Cardiac septum (tissue), 1 donor: ENCODE measurements around the gene ZNF700. TPM values are rescaled to one million over a fixed set of nuclear protein-coding genes. Genes with fewer than 3 reads are reported as not detected.
"Not testable (repeated sequence)": the region's sequence is repeated elsewhere in the genome, so short reads cannot be mapped to it uniquely, and the experiment has no call there.

Experiments
- DNase-seq: peaks from one replicate; pipeline ENCODE4 v3.0.0-alpha.2; 2020; ENCODE audit warnings: low spot score
- intact Hi-C: fragments of 100-400 bp; cut with DNase I; formaldehyde crosslinking; loops from one replicate; pipeline ENCODE4 v1.14.0; 2022
- total RNA-seq: library from RNA; stranded (reverse); fragmentation: NEBNext Ultra II Directional; extraction: Animal tissue kit (Norgen Biotek cat#: 25700); gene quantifications from one replicate; pipeline ENCODE4 v1.2.1, GENCODE V29; 2021
- donor health status: DM: no; HTN: no; CAD: no.

ZNF700 gene
- total RNA-seq, 1 donor from 2014 or later = 5.1 TPM

DNA sequence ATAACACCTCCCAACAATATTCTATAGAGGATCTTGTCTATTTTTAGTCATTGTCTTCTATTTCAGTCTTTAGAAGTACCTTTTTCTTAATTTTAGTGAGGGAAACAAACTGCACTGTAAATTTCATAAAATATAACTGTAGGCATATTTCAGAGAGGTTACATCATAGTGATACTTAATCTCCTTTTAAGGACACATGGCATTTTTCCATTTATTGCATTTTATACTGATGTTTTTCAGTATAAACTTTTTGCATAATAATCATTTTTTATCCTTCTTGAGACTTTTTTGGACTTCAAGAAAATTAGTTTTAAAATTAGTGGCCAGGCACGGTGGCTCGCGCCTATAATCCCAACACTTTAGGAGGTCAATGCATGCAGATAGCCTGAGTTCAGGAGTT is 6.6 kb downstream of the ZNF700 start:
- intact Hi-C loops = no loop called here
- no peak for DNase-seq

DNA sequence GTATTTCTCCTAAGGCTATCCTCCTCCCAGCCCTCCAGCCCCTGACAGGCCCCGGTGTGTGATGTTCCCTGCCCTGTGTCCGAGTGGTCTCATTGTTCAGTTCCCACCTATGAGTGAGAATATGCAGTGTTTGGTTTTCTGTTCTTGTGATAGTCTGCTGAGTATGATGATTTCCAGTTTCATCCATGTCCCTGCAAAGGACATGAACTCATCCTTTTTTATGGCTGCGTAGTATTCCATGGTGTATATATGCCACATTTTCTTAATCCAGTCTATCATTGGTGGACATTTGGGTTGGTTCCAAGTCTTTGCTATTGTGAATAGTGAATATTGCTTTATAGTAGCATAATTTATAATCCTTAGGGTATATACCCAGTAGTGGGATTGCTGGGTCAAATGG is 10.9 kb downstream of the ZNF700 start:
- DNase-seq, intact Hi-C loops: not testable (repeated sequence)

DNA sequence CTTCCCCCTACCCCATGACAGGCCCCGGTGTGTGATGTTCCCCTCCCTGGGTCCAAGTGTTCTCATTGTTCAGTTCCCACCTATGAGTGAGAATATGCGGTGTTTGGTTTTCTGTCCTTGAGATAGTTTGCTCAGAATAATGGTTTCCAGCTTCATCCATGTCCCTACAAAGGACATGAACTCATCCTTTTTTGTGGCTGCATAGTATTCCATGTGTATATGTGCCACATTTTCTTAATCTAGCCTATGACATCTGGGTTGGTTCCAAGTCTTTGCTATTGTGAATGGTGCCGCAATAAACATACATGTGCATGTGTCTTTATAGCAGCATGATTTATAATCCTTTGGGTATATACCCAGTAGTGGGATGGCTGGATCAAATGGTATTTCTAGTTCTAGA is 13.5 kb downstream of the ZNF700 start:
- intact Hi-C loops, DNase-seq: not testable (repeated sequence)

DNA sequence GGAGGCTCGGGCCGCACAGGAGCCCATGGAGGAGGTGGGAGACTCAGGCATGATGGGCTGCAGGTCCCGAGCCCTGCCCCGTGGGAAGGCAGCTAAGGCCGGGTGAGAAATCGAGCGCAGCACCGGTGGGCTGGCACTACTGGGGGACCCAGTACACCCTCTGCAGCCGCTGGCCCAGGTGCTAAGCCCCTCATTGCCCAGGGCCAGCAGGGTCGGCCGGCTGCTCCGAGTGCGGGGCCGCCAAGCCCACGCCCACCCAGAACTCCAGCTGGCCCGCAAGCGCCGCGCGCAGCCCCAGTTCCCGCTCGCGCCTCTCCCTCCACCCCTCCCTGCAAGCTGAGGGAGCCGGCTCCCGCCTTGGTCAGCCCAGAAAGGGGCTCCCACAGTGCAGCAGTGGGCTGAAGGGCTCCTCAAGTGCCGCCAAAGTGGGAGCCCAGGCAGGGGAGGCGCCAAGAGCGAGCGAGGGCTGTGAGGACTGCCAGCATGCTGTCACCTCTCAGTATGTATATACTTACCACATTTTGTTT is 16.5 kb downstream of the ZNF700 start:
- DNase-seq, intact Hi-C loops: not testable (repeated sequence)

DNA sequence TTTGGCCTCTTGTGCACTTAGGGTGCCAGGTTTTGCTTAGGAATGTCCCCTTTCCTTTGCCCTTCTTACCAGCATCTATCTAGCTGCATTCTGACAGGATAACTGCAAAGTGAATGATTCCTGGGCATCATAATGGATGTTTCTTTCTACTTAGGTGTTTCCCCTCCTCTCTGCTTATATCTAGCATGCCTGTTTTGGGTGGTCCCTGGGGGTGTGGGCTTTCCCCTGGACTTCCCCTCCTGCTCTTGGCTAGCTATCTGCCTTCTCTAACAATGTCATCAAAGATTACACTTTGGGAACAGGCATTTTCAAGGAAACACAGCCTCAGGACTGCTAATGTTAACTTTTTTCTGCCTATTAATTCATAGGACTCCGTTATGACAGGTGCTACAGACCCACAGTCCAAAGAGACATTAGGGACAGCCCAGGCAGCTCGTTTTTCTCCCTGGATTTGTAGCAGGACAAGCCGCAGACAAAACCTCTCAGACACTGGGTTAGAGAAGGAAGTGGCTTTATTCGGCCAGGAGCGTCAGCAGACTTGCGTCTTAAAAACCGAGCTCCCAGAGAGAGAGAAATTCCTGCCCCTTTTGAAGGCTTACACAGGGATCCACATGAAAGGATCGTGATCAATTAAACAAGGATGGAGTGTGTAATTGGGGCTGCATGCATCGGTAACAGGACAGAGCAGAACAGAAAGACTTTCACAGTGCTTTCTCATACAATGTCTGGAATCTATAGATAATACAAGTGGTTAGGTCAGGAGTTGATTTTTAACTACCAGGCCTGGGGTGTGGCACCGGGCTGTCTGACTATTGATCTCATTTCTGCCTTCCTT is 17.3 kb downstream of the ZNF700 start:
- DNase-seq = no peak
- intact Hi-C loops = no loop called here

DNA sequence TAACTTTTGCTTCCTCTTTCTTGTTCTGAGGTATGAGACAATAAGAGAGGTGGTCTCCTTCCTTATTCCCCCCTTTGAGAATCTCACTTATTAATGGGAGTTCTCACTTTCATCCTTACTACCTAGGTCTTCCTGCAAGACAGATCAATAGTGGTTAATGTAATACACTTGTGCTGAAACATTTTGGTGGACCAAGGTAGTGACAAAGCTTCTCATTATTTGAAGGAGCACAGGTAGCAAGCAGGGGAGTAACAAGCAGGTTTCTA is 17.9 kb downstream of the ZNF700 start:
- intact Hi-C loops = no loop called here
- DNase-seq = no peak

DNA sequence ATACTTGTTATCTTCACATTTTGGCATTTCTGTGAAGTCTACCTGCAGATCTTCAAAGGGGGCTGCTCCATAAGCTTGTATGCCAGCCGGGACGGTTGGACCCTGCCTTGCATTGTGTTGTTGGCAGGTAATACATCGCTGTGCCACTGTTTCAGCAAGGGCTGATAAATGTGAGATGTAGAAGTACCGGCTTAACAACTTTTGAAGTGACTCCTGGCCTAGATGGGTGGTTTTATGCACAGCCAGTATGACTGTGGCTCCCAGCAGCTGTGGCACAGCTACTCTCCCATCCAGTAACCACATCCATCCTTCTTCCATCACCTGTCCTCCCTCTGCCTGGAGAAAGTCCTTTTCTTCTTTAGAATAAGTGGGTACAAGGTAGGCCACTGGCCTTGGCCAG is 19.7 kb downstream of the ZNF700 start:
- intact Hi-C loops = no loop called here
- DNase-seq = no peak

DNA sequence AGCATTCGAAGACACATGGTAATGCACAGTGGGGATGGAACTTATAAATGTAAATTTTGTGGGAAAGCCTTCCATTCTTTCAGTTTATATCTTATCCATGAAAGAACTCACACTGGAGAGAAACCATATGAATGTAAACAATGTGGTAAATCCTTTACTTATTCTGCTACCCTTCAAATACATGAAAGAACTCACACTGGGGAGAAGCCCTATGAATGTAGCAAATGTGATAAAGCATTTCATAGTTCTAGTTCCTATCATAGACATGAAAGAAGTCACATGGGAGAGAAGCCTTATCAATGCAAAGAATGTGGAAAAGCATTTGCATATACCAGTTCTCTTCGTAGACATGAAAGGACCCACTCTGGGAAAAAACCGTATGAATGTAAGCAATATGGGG is 23.7 kb downstream of the ZNF700 start:
- DNase-seq = no peak
- intact Hi-C loops = no loop called here

DNA sequence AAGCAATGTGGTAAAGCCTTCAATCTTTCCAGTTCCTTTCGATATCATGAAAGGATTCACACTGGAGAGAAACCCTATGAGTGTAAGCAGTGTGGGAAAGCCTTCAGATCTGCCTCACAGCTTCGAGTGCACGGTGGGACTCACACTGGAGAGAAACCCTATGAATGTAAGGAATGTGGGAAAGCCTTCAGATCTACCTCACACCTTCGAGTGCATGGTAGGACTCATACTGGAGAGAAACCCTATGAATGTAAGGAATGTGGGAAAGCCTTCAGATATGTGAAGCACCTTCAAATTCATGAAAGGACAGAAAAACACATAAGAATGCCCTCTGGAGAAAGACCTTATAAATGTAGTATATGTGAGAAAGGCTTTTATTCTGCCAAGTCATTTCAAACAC is 24.3 kb downstream of the ZNF700 start:
- no peak for DNase-seq

DNA sequence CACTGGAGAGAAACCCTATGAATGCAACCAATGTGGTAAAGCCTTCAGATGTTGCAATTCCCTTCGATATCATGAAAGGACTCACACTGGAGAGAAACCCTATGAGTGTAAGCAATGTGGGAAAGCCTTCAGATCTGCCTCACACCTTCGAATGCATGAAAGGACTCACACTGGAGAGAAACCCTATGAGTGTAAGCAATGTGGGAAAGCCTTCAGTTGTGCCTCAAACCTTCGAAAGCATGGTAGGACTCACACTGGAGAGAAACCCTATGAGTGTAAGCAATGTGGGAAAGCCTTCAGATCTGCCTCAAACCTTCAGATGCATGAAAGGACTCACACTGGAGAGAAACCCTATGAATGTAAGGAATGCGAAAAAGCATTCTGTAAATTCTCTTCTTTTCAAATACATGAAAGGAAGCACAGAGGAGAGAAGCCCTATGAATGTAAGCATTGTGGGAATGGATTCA is 24.7 kb downstream of the ZNF700 start:
- intact Hi-C loops, DNase-seq: not testable (repeated sequence)

More for the DNA sequence above, 24.3 kb downstream of the ZNF700 start:
- intact Hi-C loops = no loop called here

DNA sequence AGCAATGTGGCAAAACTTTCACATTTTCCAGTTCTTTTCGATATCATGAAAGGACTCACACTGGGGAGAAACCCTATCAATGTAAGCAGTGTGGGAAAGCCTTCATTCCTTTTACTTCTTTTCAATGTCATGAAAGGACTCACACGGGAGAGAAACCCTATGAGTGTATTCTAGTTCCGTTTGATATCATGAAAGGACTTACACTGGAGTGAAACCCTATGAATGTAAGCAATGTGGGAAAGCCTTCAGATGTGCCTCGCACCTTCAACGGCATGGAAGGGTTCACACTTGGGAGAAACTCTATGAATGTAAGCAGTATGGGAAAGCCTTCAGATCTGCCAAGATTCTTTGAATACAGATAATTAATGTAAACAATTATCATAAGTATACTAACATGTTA is 25.4 kb downstream of the ZNF700 start:
- DNase-seq = no peak
- intact Hi-C loops = no loop called here

DNA sequence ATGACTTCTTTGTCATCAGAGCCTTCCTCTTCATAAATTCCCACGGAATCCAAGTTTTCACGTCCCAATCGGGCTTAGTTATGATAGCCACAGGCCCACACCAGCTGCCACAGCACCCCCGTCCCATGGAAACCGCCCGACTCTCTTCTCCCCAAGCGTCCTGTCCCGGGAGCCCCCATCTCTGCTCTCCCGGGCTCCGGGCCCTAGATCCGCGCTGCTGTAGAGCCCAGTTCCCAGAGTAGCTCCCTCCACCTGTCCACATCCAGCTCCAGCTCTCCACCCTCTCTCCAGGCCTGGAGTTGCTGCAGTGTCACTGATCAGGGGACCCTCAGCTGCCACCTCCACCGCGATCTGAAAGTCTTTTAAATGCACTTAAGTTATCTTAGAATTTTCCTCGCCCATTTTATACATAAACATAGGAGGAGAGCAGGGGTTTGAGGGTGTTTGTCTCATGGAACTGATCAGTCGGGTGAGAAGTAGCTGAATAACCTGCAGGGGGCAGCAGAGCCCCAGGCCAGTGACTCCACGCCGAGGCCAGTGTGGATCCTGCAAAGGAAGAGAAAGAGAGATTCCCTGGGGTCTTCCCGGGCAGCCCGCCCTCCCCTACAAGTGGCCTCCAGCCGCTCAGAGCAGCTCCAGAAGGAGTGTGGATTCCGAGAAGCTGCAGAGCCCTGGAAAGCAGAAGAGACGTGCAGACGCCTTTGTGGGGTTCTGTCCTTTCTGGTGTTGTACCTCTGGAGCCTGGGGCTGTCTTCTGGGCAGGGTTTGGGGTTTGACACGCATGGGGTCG is 38.9 kb downstream of the ZNF700 start:
- DNase-seq = peak; percentile 89
- intact Hi-C loops = loop anchor here (1.0 to 5.0 kb wide), 3 partner anchors 24 to 177 kb away; partner anchors contain the start of gene ZNF20

DNA sequence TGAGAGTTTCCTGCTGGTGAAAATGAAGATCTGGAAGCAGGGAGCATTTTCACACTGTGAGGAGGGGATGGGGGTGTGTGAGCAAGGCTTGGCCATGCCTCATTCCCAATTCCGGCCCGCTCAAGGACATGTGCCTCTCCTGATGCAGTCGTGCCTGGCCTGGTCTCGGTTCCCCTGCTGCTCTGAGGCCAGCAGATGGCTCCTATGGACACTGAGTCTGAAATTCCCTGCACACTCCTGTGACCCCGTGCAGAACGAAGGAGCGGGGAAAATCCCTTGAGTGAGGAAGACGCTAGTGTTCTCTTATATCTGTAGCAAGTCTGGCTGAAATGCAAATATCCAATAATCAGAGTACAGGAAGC is 39.6 kb downstream of the ZNF700 start:
- peak; percentile 77 for DNase-seq
- intact Hi-C loops = loop anchor here (1.0 to 5.0 kb wide), 3 partner anchors 23 to 176 kb away; partner anchors contain the start of gene ZNF20

DNA sequence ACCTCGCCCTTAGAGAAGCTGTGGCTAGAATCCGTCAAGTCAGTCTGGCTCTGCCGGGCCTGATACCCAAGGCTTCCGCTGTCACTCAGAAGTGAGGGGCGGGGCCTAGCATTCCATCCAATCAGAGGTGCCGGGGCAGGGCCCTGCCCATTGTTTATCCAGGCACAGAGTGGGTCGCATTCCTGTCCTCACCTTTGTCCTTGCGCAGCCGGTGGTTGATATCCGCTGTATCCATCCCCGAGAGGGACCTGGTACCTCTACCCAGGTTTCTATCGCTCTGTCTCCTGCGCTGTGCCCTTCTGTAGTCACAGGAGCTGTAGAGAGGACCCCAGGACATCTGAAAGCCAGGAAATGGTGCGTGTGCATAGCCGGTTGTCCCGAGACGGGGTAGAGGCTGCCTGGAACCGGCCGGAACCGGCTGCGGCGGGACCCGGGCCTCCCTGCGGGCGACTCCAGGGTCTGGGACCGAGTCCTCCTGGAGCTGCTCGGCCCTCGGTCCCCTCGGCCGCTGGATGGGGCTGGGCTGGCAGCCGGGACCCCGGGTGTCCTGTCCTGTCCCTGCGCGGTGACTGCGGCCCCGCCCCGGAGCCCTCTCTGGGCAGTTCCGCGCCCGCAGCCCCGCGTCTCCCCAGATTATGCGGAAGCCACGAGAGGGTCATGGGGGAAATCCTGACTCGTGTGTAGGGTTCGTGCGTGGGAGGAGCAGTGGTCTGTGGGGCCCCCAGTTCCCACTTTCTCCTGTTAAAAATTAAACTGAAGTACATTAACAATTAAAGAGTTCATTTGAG is 40.1 kb downstream of the ZNF700 start, which contains the start of gene ZNF763:
ZNF763 (plus strand) TSS at position 183 of the 788 bp plus-strand sequence; CDS start at position 352, 169 bp downstream.
- intact Hi-C loops = loop anchor here (1.0 to 5.0 kb wide), 3 partner anchors 22 to 176 kb away; partner anchors contain the start of gene ZNF20
- DNase-seq = peak; percentile 97

DNA sequence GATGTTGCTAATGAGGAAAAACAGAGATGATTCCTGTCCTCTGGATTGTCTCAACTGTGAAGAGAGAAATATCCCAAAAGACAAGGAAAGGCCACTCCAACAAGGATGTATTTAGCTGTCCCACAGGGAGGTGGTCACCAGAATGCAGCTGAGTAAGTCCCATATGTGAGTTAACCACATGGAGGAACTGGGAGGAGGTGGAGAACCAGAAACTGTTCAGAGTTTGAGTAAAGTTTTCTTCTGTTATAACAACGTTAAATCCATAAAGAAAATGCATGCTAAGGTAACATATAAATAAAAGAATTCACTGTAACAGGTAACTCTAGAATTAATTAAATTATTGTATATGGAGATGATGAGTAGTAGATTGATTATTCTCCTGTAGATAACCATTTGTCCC is 45.3 kb downstream of the ZNF700 start:
- intact Hi-C loops = no loop called here

DNA sequence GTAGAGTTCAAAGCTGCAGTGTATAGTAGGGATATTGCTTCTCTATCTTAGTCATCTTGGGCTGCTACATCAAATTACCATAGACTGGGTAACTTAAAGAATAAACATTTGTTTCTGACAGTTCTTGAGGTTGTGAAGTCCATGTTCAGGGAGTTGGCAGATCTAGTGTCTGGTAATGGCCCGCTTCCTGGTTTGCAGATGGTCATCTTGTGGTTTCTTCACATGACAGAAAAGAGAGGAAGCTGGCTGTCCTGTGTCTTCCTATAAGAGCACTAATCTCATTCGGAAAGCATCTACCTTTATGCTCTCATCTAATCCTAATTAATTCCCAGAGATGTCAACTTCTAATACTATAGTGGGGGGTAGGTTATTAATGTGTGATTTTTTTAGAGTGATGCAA is 46.1 kb downstream of the ZNF700 start:
- intact Hi-C loops = no loop called here
- DNase-seq = no peak

More for the DNA sequence above, 45.3 kb downstream of the ZNF700 start:
- no peak for DNase-seq

DNA sequence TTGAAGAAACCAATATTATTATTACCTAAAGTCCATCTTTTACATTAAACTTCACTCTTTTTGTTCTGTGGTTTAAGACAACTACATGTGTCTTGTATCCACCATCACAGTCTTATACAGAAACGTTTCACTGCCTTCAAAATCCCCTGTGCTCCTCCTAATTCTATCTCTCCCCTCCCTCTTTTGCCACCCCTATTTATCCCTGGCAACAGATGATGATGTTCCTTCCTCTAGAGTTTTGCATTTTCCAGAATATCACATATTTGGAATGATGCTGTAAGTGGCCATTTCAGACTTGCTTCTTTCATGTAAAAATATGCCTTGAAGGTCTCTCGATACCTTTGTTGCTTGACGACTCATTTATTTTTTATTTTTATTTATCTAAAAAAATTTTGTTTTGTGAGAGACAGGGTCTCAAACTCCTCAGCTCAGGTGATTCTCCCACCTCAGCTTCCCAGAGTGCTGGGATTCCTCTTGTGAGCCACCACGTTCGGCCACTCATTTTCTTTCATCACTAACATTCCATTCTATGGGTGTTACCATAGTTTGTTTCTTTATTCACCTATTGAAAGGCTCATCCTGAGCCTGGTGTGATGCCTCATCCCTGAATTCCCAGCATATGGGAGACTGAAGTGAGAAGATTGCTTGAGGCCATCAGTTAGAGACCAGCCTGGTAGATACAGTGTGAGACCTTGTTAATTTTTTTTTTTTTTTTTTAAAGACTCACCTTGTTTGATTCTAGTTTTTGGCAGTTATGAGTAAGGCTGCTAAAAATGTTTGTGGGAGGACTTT is 48.3 kb downstream of the ZNF700 start:
- DNase-seq = no peak
- intact Hi-C loops = no loop called here

DNA sequence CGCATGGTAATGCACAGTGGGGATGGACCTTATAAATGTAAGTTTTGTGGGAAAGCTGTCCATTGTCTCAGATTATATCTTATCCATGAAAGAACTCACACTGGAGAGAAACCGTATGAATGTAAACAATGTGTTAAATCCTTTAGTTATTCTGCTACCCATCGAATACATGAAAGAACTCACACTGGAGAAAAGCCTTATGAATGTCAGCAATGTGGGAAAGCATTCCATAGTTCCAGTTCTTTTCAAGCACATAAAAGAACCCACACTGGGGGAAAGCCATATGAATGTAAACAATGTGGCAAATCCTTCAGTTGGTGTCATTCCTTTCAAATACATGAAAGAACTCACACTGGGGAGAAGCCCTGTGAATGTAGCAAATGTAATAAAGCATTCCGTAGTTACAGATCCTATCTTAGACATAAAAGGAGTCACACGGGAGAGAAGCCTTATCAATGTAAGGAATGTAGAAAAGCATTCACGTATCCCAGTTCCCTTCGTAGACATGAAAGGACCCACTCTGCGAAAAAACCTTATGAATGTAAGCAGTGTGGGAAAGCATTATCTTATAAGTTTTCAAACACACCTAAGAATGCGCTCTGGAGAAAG is 53.7 kb downstream of the ZNF700 start:
- intact Hi-C loops = no loop called here
- no peak for DNase-seq
